HG02763 (cell line): Measurements from ENCODE around the gene DDX56.

Experiments used
- ATAC-seq: cut with Tn5 transposase; IDR thresholded peaks from one replicate; pipeline ENCODE4 v1.9.1; 2021; ENCODE audit warnings: mild to moderate bottlenecking, moderate library complexity; ENCODE audit not compliant: unreplicated experiment

Gene DDX56

DNA sequence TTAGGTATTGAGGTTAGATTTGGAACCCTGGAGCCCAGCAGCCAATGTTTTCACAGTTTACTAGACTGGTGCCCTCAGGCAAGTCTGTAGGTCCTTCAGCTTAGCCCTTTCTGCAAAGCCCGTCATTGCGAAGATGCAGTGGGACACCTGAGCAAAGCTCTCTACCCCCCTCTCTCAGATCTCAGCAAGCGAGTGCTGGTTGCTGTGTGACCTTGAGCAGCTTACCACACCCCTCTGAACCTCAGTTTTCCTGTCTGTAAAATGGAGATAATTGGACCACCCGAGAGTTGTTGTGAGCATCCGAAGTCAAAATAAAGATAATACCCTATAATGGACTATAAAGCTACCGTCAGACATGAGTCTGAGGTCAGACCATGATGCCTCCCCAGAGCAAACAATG, 36.3 kb downstream of the DDX56 start:
- no peak for ATAC-seq

DNA sequence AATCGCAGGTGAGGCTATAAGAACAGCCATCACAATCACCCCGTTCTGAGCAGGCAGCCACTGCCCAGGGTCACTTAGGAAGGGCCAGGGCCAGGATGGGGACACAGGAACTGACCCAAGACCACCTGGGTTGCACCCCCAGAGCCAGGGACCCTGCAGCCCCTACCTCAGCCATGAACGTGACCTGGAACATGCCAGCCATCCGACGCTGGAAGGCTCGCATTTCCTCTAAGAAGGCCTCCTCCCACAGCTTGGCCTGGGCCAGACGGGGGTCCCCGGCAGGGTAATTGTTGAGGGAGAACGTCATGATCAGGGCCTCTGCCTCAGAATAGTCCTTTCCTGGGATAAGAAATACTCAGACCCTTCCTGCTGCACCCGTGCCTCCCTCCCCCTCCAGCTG, 37.6 kb downstream of the DDX56 start:
- ATAC-seq = no peak

GRCh38 chr7:44535348-44536064, 38.2 kb downstream of the DDX56 start:
- ATAC-seq = no peak

DNA sequence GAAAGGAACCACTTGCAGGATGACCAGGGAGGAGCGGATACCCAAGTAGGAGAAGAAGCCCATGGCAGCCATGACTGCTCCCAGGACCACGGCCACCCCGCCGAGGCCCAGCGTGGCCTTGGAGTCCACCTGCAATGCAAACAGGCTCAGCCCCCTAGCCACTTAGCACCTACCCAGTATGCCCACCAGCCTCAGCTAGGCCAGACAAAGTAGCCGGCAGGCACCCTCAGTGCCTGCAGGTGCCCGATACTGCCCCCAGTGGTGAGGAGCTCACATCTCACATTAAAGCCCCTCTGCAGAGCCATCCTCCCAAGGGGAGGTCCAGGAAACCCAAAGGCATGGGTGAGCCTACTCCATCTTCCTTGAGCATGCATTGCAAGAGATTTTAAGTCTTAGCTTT, 39.2 kb downstream of the DDX56 start:
- ATAC-seq = no peak

DNA sequence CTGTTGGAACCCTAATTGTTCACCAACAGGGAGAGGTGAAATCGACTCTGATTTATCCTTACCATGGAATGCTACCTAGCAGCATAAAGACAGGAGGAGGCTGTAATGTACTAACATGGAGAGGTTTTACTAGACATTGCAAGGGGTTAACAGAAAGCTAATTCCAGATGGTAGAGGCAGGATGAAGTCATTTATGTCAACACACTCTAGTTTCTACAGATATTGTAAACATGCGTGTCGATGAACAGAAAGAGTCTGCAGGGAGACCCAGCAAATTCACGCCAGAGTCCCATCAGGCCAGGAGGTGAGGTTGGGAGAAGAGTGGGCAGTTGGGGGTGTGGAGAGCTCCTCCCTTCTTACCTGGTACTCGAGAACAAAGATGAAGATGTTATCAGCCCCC, 39.6 kb downstream of the DDX56 start:
- ATAC-seq = no peak

- ATAC-seq = no peak
These were observed 40.2 kb downstream of the DDX56 start for GRCh38 chr7:44533301-44534055.

DNA sequence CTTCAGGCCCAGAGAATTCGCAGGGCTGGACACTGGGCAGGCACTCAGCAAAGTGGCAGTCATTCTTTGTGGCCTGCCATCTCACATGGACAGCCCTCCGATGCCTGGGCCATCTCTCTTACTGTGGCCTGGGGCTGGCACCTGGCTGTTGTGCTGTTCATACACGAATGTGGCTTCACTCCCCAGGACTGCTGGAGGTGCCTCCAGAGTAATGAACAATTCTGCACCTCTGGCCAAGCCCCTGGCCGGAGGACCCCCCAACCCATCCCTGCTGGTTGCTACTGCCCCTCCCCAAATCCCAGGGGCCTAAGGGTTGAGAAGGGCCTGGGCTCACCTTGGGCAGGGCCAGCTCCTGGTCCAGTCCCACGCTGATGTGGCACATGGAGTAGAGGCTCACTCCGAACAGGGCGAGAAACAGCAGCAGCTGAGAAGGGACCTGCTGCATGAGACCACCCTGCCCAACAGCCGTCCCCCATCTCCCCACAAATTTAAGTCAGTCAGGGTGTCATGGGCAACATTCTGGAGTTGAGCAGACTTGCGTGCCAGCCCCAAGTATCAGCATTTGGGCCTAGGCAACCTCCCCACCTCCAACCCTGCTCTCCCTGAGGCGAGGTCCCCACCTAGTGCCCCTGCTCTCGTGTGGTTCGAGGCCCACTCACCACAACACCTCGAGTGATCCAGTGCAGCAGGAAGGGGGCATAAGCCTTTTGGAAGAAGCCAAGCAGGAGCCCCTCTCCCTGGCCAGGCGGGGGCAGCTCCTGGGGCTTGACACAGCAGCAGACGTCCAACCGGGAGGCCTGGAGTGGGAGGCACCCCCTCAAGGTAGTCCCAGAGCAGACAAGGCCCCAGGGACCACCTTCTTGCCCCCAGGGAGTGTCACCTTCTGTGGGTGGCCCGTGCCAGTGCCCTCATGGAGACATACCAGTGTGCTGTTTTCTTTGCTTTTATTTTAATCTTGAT, 42.0 kb downstream of the DDX56 start:
- ATAC-seq = no peak

DNA sequence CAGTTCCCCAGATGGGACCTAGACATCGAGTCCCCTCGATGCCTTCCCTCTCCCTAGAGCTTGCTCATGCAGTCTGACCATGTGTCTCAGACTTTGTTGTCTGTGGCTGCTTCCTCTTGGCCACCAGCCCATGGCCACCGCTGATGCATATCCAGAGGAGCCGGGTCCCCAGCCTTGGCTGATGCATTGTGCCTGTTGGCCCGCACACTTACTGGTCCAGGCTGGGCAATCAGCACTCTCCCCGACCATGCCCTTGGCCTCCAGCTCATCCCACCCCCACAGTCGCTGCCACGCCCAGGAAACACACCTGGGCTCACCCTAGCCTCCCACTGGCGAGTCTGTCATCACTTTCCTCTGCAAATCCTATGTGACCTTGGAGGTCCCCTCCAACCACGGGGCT, 42.7 kb downstream of the DDX56 start:
- no peak for ATAC-seq

- ATAC-seq = no peak
These were observed 48.8 kb downstream of the DDX56 start for GRCh38 chr7:44524811-44525388.

GRCh38 chr7:44522315-44522714, 51.4 kb downstream of the DDX56 start:
- no peak for ATAC-seq

- ATAC-seq = no peak
These were observed 52.2 kb downstream of the DDX56 start for GRCh38 chr7:44521347-44522095.

DNA sequence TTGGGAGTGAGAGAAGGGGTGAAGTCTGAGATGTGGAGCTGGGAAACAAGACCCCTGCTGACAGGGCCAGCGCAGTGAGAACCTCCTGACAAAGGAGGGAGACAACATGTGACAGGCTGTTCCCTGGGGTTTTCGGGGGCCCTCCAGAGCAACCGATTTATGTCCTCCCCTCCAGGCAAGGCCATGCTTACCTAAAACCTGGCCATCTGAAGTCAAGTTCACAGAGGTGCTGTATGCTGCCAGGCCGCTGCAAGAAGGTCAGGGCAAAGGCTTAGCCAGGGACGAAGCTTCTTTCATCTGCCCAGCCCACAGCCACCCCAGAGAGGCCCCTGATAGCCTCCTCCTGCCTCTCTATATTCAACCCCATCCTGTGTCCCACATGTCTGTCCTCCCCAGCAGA, 53.1 kb downstream of the DDX56 start:
- ATAC-seq = no peak

DNA sequence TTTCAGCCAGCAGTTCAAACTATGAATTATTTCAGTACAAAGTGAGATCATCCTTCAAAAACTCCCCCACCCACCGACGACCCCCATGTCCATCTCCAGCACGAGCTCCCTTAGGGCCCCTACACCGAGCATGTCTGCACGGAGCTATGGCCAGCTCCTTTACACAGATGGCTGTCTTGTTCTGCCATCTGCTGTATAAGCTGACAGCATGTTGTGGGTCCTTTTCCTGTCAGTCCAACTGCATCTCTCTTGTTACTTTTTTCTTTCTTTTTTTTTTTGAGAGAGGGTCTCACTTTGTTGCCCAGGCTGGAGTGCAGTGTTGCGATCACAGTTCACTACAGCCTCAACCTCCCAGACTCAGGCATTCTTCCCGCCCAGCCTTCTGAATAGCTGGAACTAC, 54.2 kb downstream of the DDX56 start:
- no peak for ATAC-seq

- no peak for ATAC-seq
These were observed 54.9 kb downstream of the DDX56 start for GRCh38 chr7:44518761-44519160.

DNA sequence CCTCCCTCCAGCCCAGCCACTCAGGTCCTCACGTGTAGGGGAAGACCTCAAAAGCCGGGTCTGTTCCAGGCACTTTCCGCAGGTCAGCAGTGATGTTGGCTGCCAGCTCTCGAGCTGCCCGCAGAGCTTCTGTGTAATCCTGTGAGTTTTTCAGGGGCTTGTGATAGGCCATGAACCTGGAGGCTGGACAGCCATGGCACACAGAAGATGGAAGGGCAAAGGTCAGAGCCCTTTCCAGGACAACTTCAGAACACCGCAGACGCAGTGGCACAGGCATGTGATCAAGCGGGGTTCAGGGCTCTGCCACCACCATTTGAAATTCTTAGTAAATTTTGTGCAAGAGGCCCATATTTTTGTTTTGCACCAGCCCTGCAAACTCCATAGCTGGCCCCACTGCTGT, 56.5 kb downstream of the DDX56 start:
- no peak for ATAC-seq
